OCI-LY1 (cell line): Measurements from ENCODE around the gene ASRGL1.
"Not testable (repeated sequence)": the region's sequence is repeated elsewhere in the genome, so short reads cannot be mapped to it uniquely, and the experiment has no call there.

Experiments used
- EZH2 ChIP-seq: fragments of 200-600 bp; sonication (generic), shearing (Covaris generic); IDR thresholded peaks from 2 replicates; pipeline ENCODE4 v1.8.0; 2017; ENCODE audit warnings: borderline replicate concordance, mixed run types, mild to moderate bottlenecking, antibody characterized with exemption, low read length, moderate library complexity, mixed read lengths
- TF ChIP-seq, protein P1 (sequence below): fragments of 200-600 bp; sonication (generic), shearing (Covaris generic); IDR thresholded peaks from 2 replicates; pipeline ENCODE4 v1.5.1; 2017; ENCODE audit warnings: mild to moderate bottlenecking, antibody characterized with exemption, low read length, moderate library complexity, mixed read lengths

DNA sequence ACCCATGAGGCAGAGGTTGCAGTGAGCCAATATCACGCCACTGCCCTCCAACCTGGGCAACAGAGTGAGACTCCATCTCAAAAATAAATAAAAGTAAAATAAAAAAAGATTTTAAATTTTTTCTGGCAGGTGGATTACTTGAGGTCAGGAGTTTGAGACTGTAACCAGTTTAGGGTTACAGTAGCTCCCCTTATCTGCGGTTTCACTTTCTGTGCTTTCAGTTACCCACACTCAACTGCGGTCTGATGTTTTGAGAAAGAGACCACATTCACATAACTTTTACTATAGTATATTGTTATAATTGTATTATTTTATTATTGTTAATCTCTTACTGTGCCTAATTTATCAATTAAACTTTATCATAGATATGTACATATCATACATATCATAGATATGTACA lies 48.8 kb downstream of the ASRGL1 start:
- TF ChIP-seq, protein P1, sequence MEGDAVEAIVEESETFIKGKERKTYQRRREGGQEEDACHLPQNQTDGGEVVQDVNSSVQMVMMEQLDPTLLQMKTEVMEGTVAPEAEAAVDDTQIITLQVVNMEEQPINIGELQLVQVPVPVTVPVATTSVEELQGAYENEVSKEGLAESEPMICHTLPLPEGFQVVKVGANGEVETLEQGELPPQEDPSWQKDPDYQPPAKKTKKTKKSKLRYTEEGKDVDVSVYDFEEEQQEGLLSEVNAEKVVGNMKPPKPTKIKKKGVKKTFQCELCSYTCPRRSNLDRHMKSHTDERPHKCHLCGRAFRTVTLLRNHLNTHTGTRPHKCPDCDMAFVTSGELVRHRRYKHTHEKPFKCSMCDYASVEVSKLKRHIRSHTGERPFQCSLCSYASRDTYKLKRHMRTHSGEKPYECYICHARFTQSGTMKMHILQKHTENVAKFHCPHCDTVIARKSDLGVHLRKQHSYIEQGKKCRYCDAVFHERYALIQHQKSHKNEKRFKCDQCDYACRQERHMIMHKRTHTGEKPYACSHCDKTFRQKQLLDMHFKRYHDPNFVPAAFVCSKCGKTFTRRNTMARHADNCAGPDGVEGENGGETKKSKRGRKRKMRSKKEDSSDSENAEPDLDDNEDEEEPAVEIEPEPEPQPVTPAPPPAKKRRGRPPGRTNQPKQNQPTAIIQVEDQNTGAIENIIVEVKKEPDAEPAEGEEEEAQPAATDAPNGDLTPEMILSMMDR, result not testable (repeated sequence)
- not testable (repeated sequence) for TF ChIP-seq EZH2
